Measurements from ENCODE around the gene STAMBPL1.

DNA sequence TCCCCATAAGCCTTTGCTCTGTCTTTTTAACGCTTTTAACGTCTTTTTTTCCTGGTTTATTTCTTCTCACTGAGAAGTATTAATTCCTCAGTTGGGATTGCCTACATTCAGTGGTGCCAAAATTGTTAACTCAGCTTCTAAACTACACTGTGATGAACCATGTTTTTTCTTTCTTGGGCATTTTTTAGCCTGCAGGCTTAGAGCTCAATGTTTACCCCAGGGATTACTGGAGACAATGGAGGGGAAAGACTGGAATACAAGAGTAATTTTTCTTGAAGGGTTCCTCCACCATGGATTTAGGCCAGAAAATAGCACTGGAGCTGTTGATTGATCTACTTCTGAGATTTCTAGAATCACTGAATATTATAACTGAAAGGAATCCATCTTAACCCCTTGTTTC is 19.8 kb downstream of the STAMBPL1 start:
- TF ChIP-seq, protein P1, sequence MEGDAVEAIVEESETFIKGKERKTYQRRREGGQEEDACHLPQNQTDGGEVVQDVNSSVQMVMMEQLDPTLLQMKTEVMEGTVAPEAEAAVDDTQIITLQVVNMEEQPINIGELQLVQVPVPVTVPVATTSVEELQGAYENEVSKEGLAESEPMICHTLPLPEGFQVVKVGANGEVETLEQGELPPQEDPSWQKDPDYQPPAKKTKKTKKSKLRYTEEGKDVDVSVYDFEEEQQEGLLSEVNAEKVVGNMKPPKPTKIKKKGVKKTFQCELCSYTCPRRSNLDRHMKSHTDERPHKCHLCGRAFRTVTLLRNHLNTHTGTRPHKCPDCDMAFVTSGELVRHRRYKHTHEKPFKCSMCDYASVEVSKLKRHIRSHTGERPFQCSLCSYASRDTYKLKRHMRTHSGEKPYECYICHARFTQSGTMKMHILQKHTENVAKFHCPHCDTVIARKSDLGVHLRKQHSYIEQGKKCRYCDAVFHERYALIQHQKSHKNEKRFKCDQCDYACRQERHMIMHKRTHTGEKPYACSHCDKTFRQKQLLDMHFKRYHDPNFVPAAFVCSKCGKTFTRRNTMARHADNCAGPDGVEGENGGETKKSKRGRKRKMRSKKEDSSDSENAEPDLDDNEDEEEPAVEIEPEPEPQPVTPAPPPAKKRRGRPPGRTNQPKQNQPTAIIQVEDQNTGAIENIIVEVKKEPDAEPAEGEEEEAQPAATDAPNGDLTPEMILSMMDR (IDR thresholded peaks at IDR 0.05; ENCODE audit: extremely low read depth in 1 of 2, insufficient read depth in 1 of 2, low read depth in 1 of 2, low read length in 2 of 2): no peak
- TF ChIP-seq GATA2 (IDR thresholded peaks at IDR 0.05; ENCODE audit: insufficient read depth, insufficient read length, low read depth, low read length) (no peak), EZH2 (IDR thresholded peaks at IDR 0.05; ENCODE audit: borderline replicate concordance, low read depth, low read length, severe bottlenecking) (no peak), POLR2A (IDR thresholded peaks at IDR 0.05; ENCODE audit: low read depth, low read length) (no peak), FOS (IDR thresholded peaks at IDR 0.05; ENCODE audit: borderline replicate concordance, insufficient read depth, low read length) (no peak), POLR2AphosphoS5 (IDR thresholded peaks at IDR 0.05; ENCODE audit: insufficient read depth, low read depth, low read length) (no peak)
- TF ChIP-seq, protein P2, sequence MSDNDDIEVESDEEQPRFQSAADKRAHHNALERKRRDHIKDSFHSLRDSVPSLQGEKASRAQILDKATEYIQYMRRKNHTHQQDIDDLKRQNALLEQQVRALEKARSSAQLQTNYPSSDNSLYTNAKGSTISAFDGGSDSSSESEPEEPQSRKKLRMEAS (IDR thresholded peaks at IDR 0.05; ENCODE audit: insufficient read depth, insufficient read length): no peak

Data from endothelial cell of umbilical vein (primary cell).